GM12864 (cell line): ENCODE data around the gene SEC61A2.

Experiments
- DNase-seq: peaks from one replicate; pipeline ENCODE4 v3.0.0-alpha.2; 2011; ENCODE audit warnings: low read depth
- H3K4me3 ChIP-seq: 2 replicates; pipeline ENCODE4 v1.5.1; 2011; ENCODE audit warnings: mild to moderate bottlenecking, low read depth, low read length, control low read depth
- CTCF ChIP-seq: IDR thresholded peaks from 2 replicates; pipeline ENCODE4 v1.5.1; 2011; ENCODE audit warnings: low read depth, mild to moderate bottlenecking, moderate library complexity, low read length, control low read depth, inconsistent platforms; ENCODE audit errors: missing control alignments

The SEC61A2 gene

GRCh38 chr10:12195281-12195602 lies 65.8 kb downstream of the SEC61A2 start:
- peak overlapping the region; percentile 88 for H3K4me3 ChIP-seq
- TF ChIP-seq CTCF, result no peak
- no peak for DNase-seq

GRCh38 chr10:12195603-12196506 lies 66.4 kb downstream of the SEC61A2 start, which contains the start of the genes CDC123 and NUDT5:
CDC123 (plus strand) TSS chr10:12196188; CDS start chr10:12196246, 58 bp downstream.
NUDT5 (minus strand) TSS chr10:12195891; CDS start chr10:12186291, 9,600 bp downstream.
- peak within 1 kb of the TSS; percentile 88 for H3K4me3 ChIP-seq
- peak; percentile 13 for TF ChIP-seq CTCF
- DNase-seq, result peak; percentile 60

- no peak for DNase-seq
- H3K4me3 ChIP-seq, result peak overlapping the region; percentile 88
- TF ChIP-seq CTCF, result no peak
Observed at GRCh38 chr10:12196531-12197211, 67.2 kb downstream of the SEC61A2 start.

DNA sequence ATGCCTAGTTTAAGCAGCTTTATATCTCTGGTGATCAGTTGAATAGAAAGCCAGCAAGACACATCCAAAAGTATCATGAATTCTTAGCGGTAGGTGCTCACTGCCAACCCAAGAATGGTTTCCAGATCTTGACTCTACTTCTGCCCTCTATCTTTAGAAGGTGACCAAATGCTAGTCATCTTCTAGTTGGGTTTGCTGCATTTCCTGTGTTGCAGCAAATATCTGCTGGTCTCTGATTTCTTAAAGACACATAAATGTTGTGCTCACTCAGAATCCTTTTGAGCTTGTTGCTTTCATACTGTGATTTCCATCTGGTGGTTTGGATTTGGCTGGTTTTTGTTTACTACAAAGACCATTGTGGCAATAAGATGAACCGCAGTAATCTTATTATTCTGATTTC lies 68.7 kb downstream of the SEC61A2 start:
- DNase-seq, result no peak
- no peak overlapping the region; the same call in 1 of the 2 replicates for H3K4me3 ChIP-seq
- TF ChIP-seq CTCF, result no peak

DNA sequence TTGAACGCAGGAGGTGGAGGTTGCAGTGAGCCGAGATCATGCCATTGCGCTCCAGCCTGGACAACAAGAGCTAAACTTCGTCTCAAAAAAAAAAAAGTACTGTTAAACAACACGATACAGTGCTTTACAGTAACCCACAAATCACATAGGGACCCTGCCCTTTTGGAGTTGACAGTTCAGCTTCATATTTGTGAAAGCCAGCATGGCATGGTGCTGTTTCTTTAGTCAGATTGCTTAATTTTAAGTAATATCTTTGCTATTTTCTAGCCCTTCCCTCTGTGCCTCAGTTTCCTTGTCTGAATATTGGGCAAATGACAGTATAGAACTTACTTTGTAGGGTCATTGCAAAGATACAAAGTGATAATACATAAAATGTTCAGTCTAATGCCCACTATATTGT lies 71.4 kb downstream of the SEC61A2 start:
- no peak for TF ChIP-seq CTCF
- DNase-seq, result no peak

DNA sequence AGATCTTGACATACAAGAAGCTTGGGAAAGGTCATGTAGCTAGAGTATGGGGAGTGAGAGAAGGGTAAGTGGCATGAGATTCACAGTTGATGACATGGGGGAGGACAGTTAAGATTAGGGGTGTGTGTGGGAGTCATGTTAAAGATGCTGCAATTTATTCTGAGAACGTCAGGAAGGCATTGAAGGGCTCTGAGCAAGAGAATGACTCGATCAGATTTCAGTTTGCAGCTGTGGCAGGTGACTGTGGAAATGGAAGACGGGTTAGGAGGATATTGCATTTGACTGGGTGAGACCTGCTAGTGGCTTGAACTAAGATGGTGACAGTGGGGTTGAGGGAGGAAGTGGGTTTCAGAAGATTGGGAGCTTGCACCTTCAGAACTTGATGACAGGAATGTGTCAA lies 72.1 kb downstream of the SEC61A2 start:
- TF ChIP-seq CTCF, result no peak
- DNase-seq, result no peak
- no peak overlapping the region for H3K4me3 ChIP-seq

More for the DNA sequence above, 71.4 kb downstream of the SEC61A2 start:
- no peak overlapping the region for H3K4me3 ChIP-seq

DNA sequence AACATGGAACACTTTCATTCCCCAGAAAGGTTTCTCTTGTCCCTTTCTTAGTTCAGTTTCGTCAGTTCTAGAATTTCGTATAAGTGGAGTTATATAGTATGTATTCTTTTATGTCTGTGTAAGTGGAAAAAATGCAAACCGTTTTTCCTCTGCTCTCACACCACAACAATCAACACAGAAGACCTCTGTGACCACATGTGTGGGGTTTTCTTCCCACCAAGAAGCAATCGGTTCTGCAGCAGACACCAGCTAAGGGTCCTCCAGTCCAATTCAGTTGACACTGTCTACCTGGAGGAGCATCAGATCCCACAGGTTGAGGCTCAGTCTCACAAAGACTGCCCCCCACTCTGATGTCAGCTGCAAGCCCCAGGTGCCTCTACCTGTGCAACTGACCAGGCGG lies 72.7 kb downstream of the SEC61A2 start:
- no peak for DNase-seq
- no peak for TF ChIP-seq CTCF
- H3K4me3 ChIP-seq, result no peak overlapping the region
